H9 (cell line): Measurements from ENCODE around the gene RRP9. TPM values are rescaled to one million over a fixed set of nuclear protein-coding genes. Genes with fewer than 3 reads are reported as not detected.

ENCODE experiments used
- DNase-seq: peaks from one replicate; pipeline ENCODE4 v3.0.0-alpha.2; 2017
- H2AFZ ChIP-seq: one replicate; pipeline ENCODE4 v1.6.1; 2013; ENCODE audit warnings: mild to moderate bottlenecking, low read length, control low read depth, moderate library complexity
- H2AK5ac ChIP-seq: 2 replicates; pipeline ENCODE4 v1.6.1; 2013; ENCODE audit warnings: low read length, control low read depth, mixed read lengths; ENCODE audit not compliant: insufficient read length
- H2BK120ac ChIP-seq: one replicate; pipeline ENCODE4 v1.6.1; 2013; ENCODE audit warnings: low read depth, mild to moderate bottlenecking, low read length, control low read depth, inconsistent platforms; ENCODE audit not compliant: poor library complexity, severe bottlenecking
- H2BK12ac ChIP-seq: 2 replicates; pipeline ENCODE4 v1.6.1; 2013; ENCODE audit warnings: low read length, control low read depth, mixed read lengths, low read depth; ENCODE audit not compliant: insufficient read length
- H2BK15ac ChIP-seq: 2 replicates; pipeline ENCODE4 v1.6.1; 2013; ENCODE audit warnings: low read depth, low read length, control low read depth
- H2BK20ac ChIP-seq: one replicate; pipeline ENCODE4 v1.6.1; 2013; ENCODE audit warnings: low read depth, mild to moderate bottlenecking, low read length, control low read depth, inconsistent platforms; ENCODE audit not compliant: poor library complexity, severe bottlenecking
- H2BK5ac ChIP-seq: 2 replicates; pipeline ENCODE4 v1.6.1; 2013; ENCODE audit warnings: low read length, control low read depth, mixed read lengths; ENCODE audit not compliant: insufficient read length
- H3K14ac ChIP-seq: 2 replicates; pipeline ENCODE4 v1.6.1; 2013; ENCODE audit warnings: low read length, control low read depth; ENCODE audit not compliant: insufficient read depth
- H3K18ac ChIP-seq: 2 replicates; pipeline ENCODE4 v1.6.1; 2013; ENCODE audit warnings: low read depth, mild to moderate bottlenecking, mixed read lengths, low read length, control low read depth; ENCODE audit not compliant: insufficient read length
- H3K23ac ChIP-seq: 2 replicates; pipeline ENCODE4 v1.6.1; 2013; ENCODE audit warnings: low read length, control low read depth, mixed read lengths, low read depth; ENCODE audit not compliant: insufficient read length
- H3K23me2 ChIP-seq: 2 replicates; pipeline ENCODE4 v1.6.1; 2013; ENCODE audit warnings: low read depth, mild to moderate bottlenecking, mixed read lengths, low read length, control low read depth; ENCODE audit not compliant: insufficient read length, poor library complexity, severe bottlenecking
- H3K27ac ChIP-seq: 2 replicates; pipeline ENCODE4 v1.5.1; 2013; ENCODE audit warnings: low read length, control low read depth, mixed read lengths, low read depth; ENCODE audit not compliant: insufficient read length
- H3K27me3 ChIP-seq: 2 replicates; pipeline ENCODE4 v1.6.1; 2013; ENCODE audit warnings: low read length, control low read depth, inconsistent platforms; ENCODE audit not compliant: insufficient read depth
- H3K4ac ChIP-seq: 2 replicates; pipeline ENCODE4 v1.6.1; 2013; ENCODE audit warnings: low read depth, mild to moderate bottlenecking, control low read depth, inconsistent platforms, low read length, moderate library complexity
- H3K4me1 ChIP-seq: 2 replicates; pipeline ENCODE4 v1.6.1; 2013; ENCODE audit warnings: low read length, control low read depth, inconsistent platforms; ENCODE audit not compliant: insufficient read depth
- H3K4me2 ChIP-seq: 2 replicates; pipeline ENCODE4 v1.6.1; 2013; ENCODE audit warnings: low read length, control low read depth, mixed read lengths; ENCODE audit not compliant: insufficient read length, insufficient read depth
- H3K56ac ChIP-seq: 2 replicates; pipeline ENCODE4 v1.6.1; 2013; ENCODE audit warnings: low read depth, mild to moderate bottlenecking, mixed read lengths, low read length, control low read depth; ENCODE audit not compliant: insufficient read length
- H3K79me1 ChIP-seq: 2 replicates; pipeline ENCODE4 v1.6.1; 2013; ENCODE audit warnings: low read depth, mild to moderate bottlenecking, moderate library complexity, low read length, control low read depth, inconsistent platforms; ENCODE audit not compliant: insufficient read depth, poor library complexity, severe bottlenecking
- H3K79me2 ChIP-seq: 2 replicates; pipeline ENCODE4 v1.6.1; 2013; ENCODE audit warnings: low read length, control low read depth, inconsistent platforms; ENCODE audit not compliant: insufficient read depth
- H3K9ac ChIP-seq: 2 replicates; pipeline ENCODE4 v1.6.1; 2013; ENCODE audit warnings: low read length, control low read depth, mixed read lengths; ENCODE audit not compliant: insufficient read length; ENCODE audit errors: extremely low read depth
- H3K9me3 ChIP-seq: one replicate; pipeline ENCODE4 v1.6.1; 2013; ENCODE audit warnings: low read depth, low read length, inconsistent platforms; ENCODE audit not compliant: control insufficient read depth
- H3T11ph ChIP-seq: one replicate; pipeline ENCODE4 v1.6.1; 2013; ENCODE audit warnings: mild to moderate bottlenecking, low read length, control low read depth, inconsistent platforms
- H4K20me1 ChIP-seq: one replicate; pipeline ENCODE4 v1.6.1; 2013; ENCODE audit not compliant: control insufficient read depth, insufficient read length, insufficient read depth
- H4K5ac ChIP-seq: 2 replicates; pipeline ENCODE4 v1.6.1; 2013; ENCODE audit warnings: low read depth, mild to moderate bottlenecking, mixed read lengths, low read length, control low read depth; ENCODE audit not compliant: insufficient read length
- H4K8ac ChIP-seq: replicated peaks from 2 replicates; pipeline ENCODE4 v1.6.1; 2013; ENCODE audit warnings: low read length, control low read depth, mixed read lengths, low read depth; ENCODE audit not compliant: insufficient read length
- H4K91ac ChIP-seq: 2 replicates; pipeline ENCODE4 v1.6.1; 2013; ENCODE audit warnings: low read depth, mild to moderate bottlenecking, moderate library complexity, mixed read lengths, low read length, control low read depth; ENCODE audit not compliant: insufficient read length
- H3K27ac Mint-ChIP-seq, 3 experiments: 2 replicates in 2 of 3; 3 replicates in 1 of 3; pipeline ENCODE4 v1.8.0; 2020 to 2021; ENCODE audit warnings: mixed read lengths in 3 of 3, mild to moderate bottlenecking in 1 of 3, moderate library complexity in 1 of 3
- H3K27me3 Mint-ChIP-seq: 2 replicates; pipeline ENCODE4 v1.8.0; 2021; ENCODE audit warnings: low read depth, mild to moderate bottlenecking, moderate library complexity, mixed read lengths
- H3K36me3 Mint-ChIP-seq, 3 experiments: 2 replicates in 2 of 3; 3 replicates in 1 of 3; pipeline ENCODE4 v1.8.0; 2020 to 2021; ENCODE audit warnings: low read depth in 3 of 3, mixed read lengths in 3 of 3; ENCODE audit not compliant: insufficient read depth in 1 of 3
- H3K4me1 Mint-ChIP-seq, 2 experiments: 2 replicates each; pipeline ENCODE4 v1.8.0; 2020; ENCODE audit warnings: mixed read lengths in 2 of 2
- H3K4me3 Mint-ChIP-seq, 2 experiments: 2 replicates in 1 of 2; 3 replicates in 1 of 2; pipeline ENCODE4 v1.8.0; 2020 to 2021; ENCODE audit warnings: mild to moderate bottlenecking in 2 of 2, mixed read lengths in 2 of 2, moderate library complexity in 1 of 2
- H3K9me3 Mint-ChIP-seq, 2 experiments: 2 replicates in 1 of 2; 3 replicates in 1 of 2; pipeline ENCODE4 v1.8.0; 2020; ENCODE audit warnings: mild to moderate bottlenecking in 2 of 2, mixed read lengths in 2 of 2, moderate library complexity in 1 of 2
- CTCF ChIP-seq: fragments of 200-600 bp; sonication (generic); conservative IDR thresholded peaks from 3 replicates; pipeline ENCODE4 v1.8.0; 2021; ENCODE audit warnings: antibody characterized with exemption, mild to moderate bottlenecking
- WGBS: extraction: QIAGEN DNeasy Blood & Tissue Kit; methylation state at CpG from one replicate; pipeline ENCODE4 v1.1.7; 2013; ENCODE audit warnings: missing lambda C conversion rate, low lambda C conversion rate, mixed read lengths; ENCODE audit not compliant: insufficient read length; ENCODE audit errors: extremely low coverage; 5-methylcytosine and 5-hydroxymethylcytosine counted together
- total RNA-seq: library from RNA; stranded (reverse); gene quantifications from 2 replicates; pipeline ENCODE4 v1.2.1, GENCODE V29; 2021

Gene RRP9
- total RNA-seq, 1 experiment from 2014 or later = 64.0 TPM

- Histone ChIP-seq H2AK5ac (no peak overlapping the region), H2AFZ (no peak overlapping the region), H3K9ac (no peak overlapping the region), H3K79me1 (no peaks in the 10 kb centered on the region), H3K4me1 (no peaks in the 10 kb centered on the region), H3K4me2 (no peak overlapping the region), H3K23me2 (no peaks in the 10 kb centered on the region), H4K8ac (no peak overlapping the region), H2BK12ac (no peak overlapping the region), H4K20me1 (no peaks in the 10 kb centered on the region), H3K18ac (no peak overlapping the region), H3K56ac (no peak overlapping the region), H3K23ac (no peak overlapping the region), H3T11ph (no peak overlapping the region), H3K9me3 (no peaks in the 10 kb centered on the region), H3K79me2 (no peaks in the 10 kb centered on the region), H4K91ac (no peak overlapping the region), H3K27me3 (no peaks in the 10 kb centered on the region), H2BK15ac (no peak overlapping the region), H4K5ac (no peak overlapping the region), H2BK120ac (no peak overlapping the region), H3K4ac (no peak overlapping the region), H3K27ac (no peak overlapping the region), H2BK5ac (no peak overlapping the region), H3K14ac (no peak overlapping the region), H2BK20ac (no peak overlapping the region)
- Mint-ChIP-seq H3K27ac (no peak overlapping the region), H3K27me3 (peaks cover 1% of the 10 kb centered on the region), H3K4me3 (no peak overlapping the region), H3K36me3 (no peaks in the 10 kb centered on the region; a peak in 1 of 7 replicates), H3K9me3 (no peaks in the 10 kb centered on the region), H3K4me1 (peaks cover under 1 to 7% of the 10 kb centered on the region in 2 experiments)
- no CpG with 5 or more reads among the region's 11 CpGs for WGBS
- DNase-seq = no peak
- no peak for TF ChIP-seq CTCF
Measured at GRCh38 chr3:51921081-51921578, 20.6 kb downstream of the RRP9 start.
